Endothelial cell of umbilical vein (primary cell): ENCODE measurements around the gene TMIGD2. TPM values are rescaled to one million over a fixed set of nuclear protein-coding genes. Genes with fewer than 3 reads are reported as not detected.

Experiments used
- BruUV-seq: library from RNA; stranded (reverse); fragments of 400-500 nt; replicated peaks from 2 replicates; lab custom pipeline; 2021; lab: Mats Ljungman, UMichigan
- CTCF ChIA-PET: fragments of 300-600, 350-600 bp; sonication (Branson Sonifier 250); formaldehyde crosslinking; loops from one replicate; lab custom pipeline; 2021; ENCODE audit warnings: antibody characterized with exemption, inconsistent platforms; lab: Charles Lee
- POLR2A ChIA-PET: fragments of 300-600, 350-600 bp; sonication (Branson Sonifier 250); formaldehyde crosslinking; loops from one replicate; lab custom pipeline; 2021; ENCODE audit warnings: antibody characterized with exemption, inconsistent platforms; lab: Charles Lee
- DNase-seq: peaks from one replicate; pipeline ENCODE4 v3.0.0-alpha.2; 2011; ENCODE audit warnings: low read depth, low spot score
- FAIRE-seq: peaks from 2 replicates; lab custom pipeline; 2011; peaks lifted over from hg19 to GRCh38; lab: Jason Lieb, UNC
- H2AFZ ChIP-seq: 2 replicates; pipeline ENCODE4 v1.6.0; 2012; ENCODE audit warnings: low read depth, low read length, control low read depth, inconsistent platforms
- H3K27ac ChIP-seq: 2 replicates; pipeline ENCODE4 v1.5.1; 2011; ENCODE audit warnings: low read depth, mild to moderate bottlenecking, control low read depth, low read length, moderate library complexity; ENCODE audit not compliant: insufficient read depth
- H3K27me3 ChIP-seq, 2 experiments: 2 replicates each; pipeline versions ENCODE4 v1.6.0 to v1.6.1; 2011; ENCODE audit warnings: low read length in 2 of 2, mixed read lengths in 1 of 2; ENCODE audit not compliant: control insufficient read depth in 2 of 2, insufficient read depth in 2 of 2
- H3K36me3 ChIP-seq, 2 experiments: 2 replicates in 1 of 2; 3 replicates in 1 of 2; pipeline ENCODE4 v1.5.1; 2011; ENCODE audit warnings: low read length in 2 of 2, mild to moderate bottlenecking in 1 of 2, moderate library complexity in 1 of 2; ENCODE audit not compliant: control insufficient read depth in 2 of 2, insufficient read depth in 2 of 2; ENCODE audit errors: extremely low read depth in 1 of 2
- H3K4me1 ChIP-seq: 3 replicates; pipeline ENCODE4 v1.5.1; 2011; ENCODE audit warnings: mild to moderate bottlenecking, low read length; ENCODE audit not compliant: control insufficient read depth, insufficient read depth; ENCODE audit errors: extremely low read depth
- H3K4me2 ChIP-seq: 2 replicates; pipeline ENCODE4 v1.6.1; 2011; ENCODE audit warnings: low read length, control low read depth, mixed read lengths; ENCODE audit not compliant: insufficient read depth
- H3K4me3 ChIP-seq, 3 experiments: fragments of 200-600 bp in 1 of 3; sonication (generic), shearing (Covaris generic) in 1 of 3; replicated peaks in 1 of 3; 2 replicates each; pipeline ENCODE4 v1.5.1; 2011 to 2016; ENCODE audit warnings: control low read depth in 3 of 3, low read length in 3 of 3, mild to moderate bottlenecking in 2 of 3, inconsistent platforms in 1 of 3, low read depth in 1 of 3, moderate library complexity in 1 of 3; ENCODE audit not compliant: insufficient read depth in 1 of 3
- H3K79me2 ChIP-seq: 2 replicates; pipeline ENCODE4 v1.6.0; 2012; ENCODE audit warnings: low read length, inconsistent platforms; ENCODE audit not compliant: control insufficient read depth, insufficient read depth
- H3K9ac ChIP-seq: replicated peaks from 2 replicates; pipeline ENCODE3; 2011; ENCODE audit warnings: low read length, control low read depth; ENCODE audit not compliant: insufficient read depth; ENCODE audit errors: extremely low read depth
- H3K9me1 ChIP-seq: replicated peaks from 3 replicates; pipeline ENCODE4 v1.6.0; 2011; ENCODE audit warnings: mild to moderate bottlenecking, low read length; ENCODE audit not compliant: control insufficient read depth, insufficient read depth; ENCODE audit errors: extremely low read depth
- H3K9me3 ChIP-seq: replicated peaks from 2 replicates; pipeline ENCODE4 v1.5.1; 2012; ENCODE audit warnings: low read length, inconsistent platforms; ENCODE audit not compliant: control insufficient read depth, insufficient read depth
- H4K20me1 ChIP-seq: replicated peaks from 2 replicates; pipeline ENCODE3; 2011; ENCODE audit warnings: mild to moderate bottlenecking, low read length; ENCODE audit not compliant: control insufficient read depth, insufficient read depth; ENCODE audit errors: extremely low read depth
- CTCF ChIP-seq, 2 donors: IDR thresholded peaks; 1 replicate in 1 of 2; 2 replicates in 1 of 2; pipeline ENCODE4 v1.5.1; 2011; ENCODE audit warnings: low read length in 2 of 2, mild to moderate bottlenecking in 2 of 2, moderate library complexity in 2 of 2, control low read depth in 1 of 2, inconsistent platforms in 1 of 2, low read depth in 1 of 2; ENCODE audit not compliant: insufficient read depth in 1 of 2; ENCODE audit errors: extremely low read depth in 1 of 2
- EZH2 ChIP-seq: IDR thresholded peaks from 2 replicates; pipeline ENCODE4 v1.6.1; 2012; ENCODE audit warnings: borderline replicate concordance, low read depth, mild to moderate bottlenecking, moderate library complexity, low read length, inconsistent platforms; ENCODE audit not compliant: severe bottlenecking
- FOS ChIP-seq: IDR thresholded peaks from 2 replicates; pipeline ENCODE4 v1.6.1; 2011; ENCODE audit warnings: mild to moderate bottlenecking, low read length, moderate library complexity, borderline replicate concordance; ENCODE audit not compliant: insufficient read depth
- GATA2 ChIP-seq: IDR thresholded peaks from 2 replicates; pipeline ENCODE4 v1.7.0; 2011; ENCODE audit warnings: low read depth, mild to moderate bottlenecking, moderate library complexity, mixed read lengths, low read length; ENCODE audit not compliant: insufficient read length, insufficient read depth
- JUN ChIP-seq: IDR thresholded peaks from 2 replicates; pipeline ENCODE4 v1.6.1; 2011; ENCODE audit warnings: borderline replicate concordance, low read depth; ENCODE audit not compliant: insufficient read length, insufficient read depth
- MAX ChIP-seq: IDR thresholded peaks from 2 replicates; pipeline ENCODE4 v1.6.1; 2011; ENCODE audit not compliant: insufficient read depth, insufficient read length
- MYC ChIP-seq: IDR thresholded peaks from one replicate; pipeline ENCODE4 v1.6.1; 2011; ENCODE audit warnings: mild to moderate bottlenecking, low read depth, low read length
- POLR2A ChIP-seq: IDR thresholded peaks from 2 replicates; pipeline ENCODE4 v1.6.1; 2012; ENCODE audit warnings: low read depth, mild to moderate bottlenecking, control low read depth, low read length
- POLR2AphosphoS5 ChIP-seq: IDR thresholded peaks from 2 replicates; pipeline ENCODE4 v1.6.1; 2012; ENCODE audit warnings: low read depth, mild to moderate bottlenecking, control low read depth, low read length, moderate library complexity; ENCODE audit not compliant: insufficient read depth
- dilution Hi-C: fragments of 300-500 bp; cut with MboI; formaldehyde crosslinking; loops from one replicate; pipeline ENCODE4 v1.15.0; 2019; ENCODE audit warnings: low sequenced_read_pairs; ENCODE audit not compliant: extremely low pct_ligation_motif_present
- intact Hi-C: fragments of 100-400 bp; cut with micrococcal nuclease; formaldehyde crosslinking; loops from one replicate; pipeline ENCODE4 v1.10.0; 2022
- polyA plus RNA-seq, 4 experiments: library from polyadenylated mRNA; depleted of rRNA in 3 of 4; stranded (reverse) in 3 of 4; unstranded in 1 of 4; fragments of >200 nt; gene quantifications; 2 replicates each; pipeline versions ENCODE4 v1.2.1 to v1.2.3, GENCODE V29; 2011 to 2012; ENCODE audit warnings: missing spikeins in 1 of 4
- total RNA-seq: library from RNA; stranded (reverse); gene quantifications from 2 replicates; pipeline ENCODE4 v1.2.3, GENCODE V29; 2021

Gene TMIGD2
- total and polyA plus RNA-seq, 2 donors (not counting 3 experiments of a cell fraction or from before 2014, with no cell fraction given), result not detected

GRCh38 chr19:4310247-4311121, 8.3 kb upstream of the TMIGD2 start:
- Histone ChIP-seq H3K4me2 (no peak overlapping the region), H3K9me3 (no peaks in the 10 kb centered on the region), H3K79me2 (no peaks in the 10 kb centered on the region), H3K4me3 (no peak overlapping the region), H3K36me3 (peaks cover 0 to 8% of the 10 kb centered on the region in 2 experiments), H3K9ac (no peak overlapping the region), H3K27ac (no peak overlapping the region), H4K20me1 (no peaks in the 10 kb centered on the region), H3K4me1 (no peaks in the 10 kb centered on the region), H3K27me3 (no peaks in the 10 kb centered on the region), H3K9me1 (no peaks in the 10 kb centered on the region), H2AFZ (no peak overlapping the region)
- FAIRE-seq (no peak), DNase-seq (no peak)
- TF ChIP-seq JUN, result no peak
- no peak for TF ChIP-seq CTCF (IDR thresholded peaks at IDR 0.05; ENCODE audit: extremely low read depth in 1 of 2, insufficient read depth in 1 of 2, low read depth in 1 of 2, low read length in 2 of 2)
- no peak for TF ChIP-seq MAX
- no peak for TF ChIP-seq POLR2A
- no peak for TF ChIP-seq POLR2AphosphoS5
- no peak for TF ChIP-seq EZH2
- TF ChIP-seq GATA2, result no peak
- no peak for TF ChIP-seq FOS
- TF ChIP-seq MYC, result no peak
- dilution Hi-C loops, result no loop called here
- intact Hi-C loops, result loop anchor here (10.0 kb wide), 1 partner anchor 864 kb away; no protein-coding TSS in a partner anchor
- CTCF ChIA-PET, result no interaction called here
- POLR2A ChIA-PET, result no interaction called here
- BruUV-seq, result no TSS peak
